Measurements from ENCODE around the gene DAB1. TPM values are rescaled to one million over a fixed set of nuclear protein-coding genes. Genes with fewer than 3 reads are reported as not detected.

Gene DAB1
- polyA plus RNA-seq, 3 donors, result not detected

DNA sequence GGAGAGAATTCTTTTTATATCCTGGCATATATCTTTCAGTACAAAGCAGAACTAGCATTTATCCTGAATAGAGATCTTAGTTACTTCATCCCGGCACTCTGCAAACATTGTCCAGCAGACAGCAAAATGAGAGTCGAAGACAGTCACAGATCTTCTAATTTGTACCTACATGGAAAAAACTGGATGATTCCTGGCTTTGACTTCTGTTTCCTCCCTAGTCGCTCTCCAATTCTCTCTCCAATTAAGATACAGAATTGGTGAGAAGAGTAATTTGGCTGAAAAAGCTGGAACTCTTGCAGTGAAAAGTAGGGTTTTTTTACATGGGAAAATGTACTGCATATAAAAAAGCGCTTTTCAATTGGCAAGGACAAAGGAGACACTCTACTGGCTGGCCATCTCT is 307.0 kb downstream of the DAB1 start:
- H3K9ac ChIP-seq (ENCODE audit: insufficient read depth, low read length, poor library complexity, severe bottlenecking), result no peak overlapping the region
- WGBS (ENCODE audit: insufficient coverage), result 86% methylated on average over 1 of the region's 4 CpGs

DNA sequence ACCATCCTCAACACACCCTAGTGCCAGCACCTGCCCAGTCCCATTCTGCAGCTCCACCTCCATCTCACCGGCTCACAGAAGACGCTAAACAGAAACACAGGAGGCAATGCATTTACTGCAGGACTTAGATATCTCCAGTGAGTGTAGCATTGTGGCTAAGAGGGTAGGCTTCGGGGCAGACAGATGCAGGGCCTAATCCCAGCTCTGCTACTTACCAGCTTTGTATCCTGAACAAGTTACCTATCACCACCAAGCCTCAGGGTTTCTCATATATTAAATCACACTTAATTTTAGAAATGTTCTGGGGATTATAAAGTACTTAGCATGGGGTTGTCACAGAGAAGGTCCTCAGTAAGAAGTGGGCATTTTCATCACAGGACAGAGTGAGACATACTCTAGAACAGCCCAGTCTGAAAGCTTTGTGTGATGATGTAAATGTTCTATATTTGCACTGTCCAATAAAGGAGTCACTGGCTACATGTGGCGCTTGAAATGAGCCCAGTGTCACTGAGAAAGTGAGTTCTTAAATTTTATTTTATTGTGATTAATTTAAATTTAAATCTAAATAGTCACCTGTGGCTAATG is 308.7 kb downstream of the DAB1 start:
- H4K20me1 ChIP-seq (ENCODE audit: insufficient read depth, low read length), result no peaks in the 10 kb centered on the region
- H3K27me3 ChIP-seq (ENCODE audit: control insufficient read depth in 2 of 2, insufficient read depth in 2 of 2, low read length in 2 of 2), result no peaks in the 10 kb centered on the region
- no peak overlapping the region for H3K4me2 ChIP-seq (replicated peaks; ENCODE audit: extremely low read depth, low read length, poor library complexity, severe bottlenecking)
- Mint-ChIP-seq H3K36me3 (no peaks in the 10 kb centered on the region), H3K27me3 (ENCODE audit: low read depth in 3 of 3) (peaks cover 0 to 3% (median 2%) of the 10 kb centered on the region in 3 donors), H3K9me3 (peaks cover 0 to 1% (median 0%) of the 10 kb centered on the region in 7 donors), H3K27ac (no peak overlapping the region), H3K4me1 (no peaks in the 10 kb centered on the region), H3K4me3 (no peak overlapping the region)
- H3K9me3 ChIP-seq (replicated peaks in 1 of 2; ENCODE audit: control insufficient read depth in 1 of 2, insufficient read depth in 1 of 2, low read length in 2 of 2), result no peaks in the 10 kb centered on the region
- no peaks in the 10 kb centered on the region for H3K79me2 ChIP-seq (ENCODE audit: insufficient read depth, low read length)
- no peaks in the 10 kb centered on the region for H3K36me3 ChIP-seq (replicated peaks in 1 of 2; ENCODE audit: control insufficient read depth in 1 of 2, insufficient read depth in 2 of 2, low read length in 2 of 2)
- no peak overlapping the region for H3K9ac ChIP-seq (ENCODE audit: insufficient read depth, low read length, poor library complexity, severe bottlenecking)
- TF ChIP-seq, protein P1, sequence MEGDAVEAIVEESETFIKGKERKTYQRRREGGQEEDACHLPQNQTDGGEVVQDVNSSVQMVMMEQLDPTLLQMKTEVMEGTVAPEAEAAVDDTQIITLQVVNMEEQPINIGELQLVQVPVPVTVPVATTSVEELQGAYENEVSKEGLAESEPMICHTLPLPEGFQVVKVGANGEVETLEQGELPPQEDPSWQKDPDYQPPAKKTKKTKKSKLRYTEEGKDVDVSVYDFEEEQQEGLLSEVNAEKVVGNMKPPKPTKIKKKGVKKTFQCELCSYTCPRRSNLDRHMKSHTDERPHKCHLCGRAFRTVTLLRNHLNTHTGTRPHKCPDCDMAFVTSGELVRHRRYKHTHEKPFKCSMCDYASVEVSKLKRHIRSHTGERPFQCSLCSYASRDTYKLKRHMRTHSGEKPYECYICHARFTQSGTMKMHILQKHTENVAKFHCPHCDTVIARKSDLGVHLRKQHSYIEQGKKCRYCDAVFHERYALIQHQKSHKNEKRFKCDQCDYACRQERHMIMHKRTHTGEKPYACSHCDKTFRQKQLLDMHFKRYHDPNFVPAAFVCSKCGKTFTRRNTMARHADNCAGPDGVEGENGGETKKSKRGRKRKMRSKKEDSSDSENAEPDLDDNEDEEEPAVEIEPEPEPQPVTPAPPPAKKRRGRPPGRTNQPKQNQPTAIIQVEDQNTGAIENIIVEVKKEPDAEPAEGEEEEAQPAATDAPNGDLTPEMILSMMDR (IDR thresholded peaks at IDR 0.05), result no peak
- no peak overlapping the region for H3K27ac ChIP-seq (ENCODE audit: low read depth in 1 of 2, low read length in 2 of 2)
- DNase-seq, result no peak
- WGBS (ENCODE audit: insufficient coverage), result no CpG with 5 or more reads among the region's 4 CpGs
- no peak overlapping the region for H2AFZ ChIP-seq (ENCODE audit: insufficient read depth, low read depth, low read length, poor library complexity, severe bottlenecking)
- no peaks in the 10 kb centered on the region for H3K4me1 ChIP-seq (ENCODE audit: control insufficient read depth in 1 of 2, insufficient read depth in 2 of 2, low read length in 2 of 2)
- no peak overlapping the region for H3K4me3 ChIP-seq (replicated peaks in 1 of 3; ENCODE audit: low read depth in 2 of 3, low read length in 3 of 3)
- intact Hi-C loops (cut with micrococcal nuclease), result no loop called here

More for the DNA sequence above, 307.0 kb downstream of the DAB1 start:
- peaks cover 2 to 3% (median 3%) of the 10 kb centered on the region in 3 donors for H3K27me3 Mint-ChIP-seq (ENCODE audit: low read depth in 3 of 3)
- Histone ChIP-seq H2AFZ (ENCODE audit: insufficient read depth, low read depth, low read length, poor library complexity, severe bottlenecking) (no peak overlapping the region), H3K27ac (ENCODE audit: low read depth in 1 of 2, low read length in 2 of 2) (no peak overlapping the region), H3K36me3 (replicated peaks in 1 of 2; ENCODE audit: control insufficient read depth in 1 of 2, insufficient read depth in 2 of 2, low read length in 2 of 2) (no peaks in the 10 kb centered on the region), H3K4me2 (replicated peaks; ENCODE audit: extremely low read depth, low read length, poor library complexity, severe bottlenecking) (no peak overlapping the region), H3K79me2 (ENCODE audit: insufficient read depth, low read length) (no peaks in the 10 kb centered on the region), H3K27me3 (ENCODE audit: control insufficient read depth in 2 of 2, insufficient read depth in 2 of 2, low read length in 2 of 2) (no peaks in the 10 kb centered on the region), H3K4me1 (ENCODE audit: control insufficient read depth in 1 of 2, insufficient read depth in 2 of 2, low read length in 2 of 2) (no peaks in the 10 kb centered on the region), H4K20me1 (ENCODE audit: insufficient read depth, low read length) (no peaks in the 10 kb centered on the region), H3K9me3 (replicated peaks in 1 of 2; ENCODE audit: control insufficient read depth in 1 of 2, insufficient read depth in 1 of 2, low read length in 2 of 2) (no peaks in the 10 kb centered on the region), H3K4me3 (replicated peaks in 1 of 3; ENCODE audit: low read depth in 2 of 3, low read length in 3 of 3) (no peak overlapping the region)
- intact Hi-C loops (cut with micrococcal nuclease), result no loop called here
- TF ChIP-seq, protein P1 (IDR thresholded peaks at IDR 0.05), result no peak
- peaks cover 0 to 1% (median 0%) of the 10 kb centered on the region in 7 donors for H3K9me3 Mint-ChIP-seq
- H3K36me3 Mint-ChIP-seq, result no peaks in the 10 kb centered on the region
- no peak overlapping the region for H3K4me3 Mint-ChIP-seq
- H3K27ac Mint-ChIP-seq, result no peak overlapping the region
- no peaks in the 10 kb centered on the region for H3K4me1 Mint-ChIP-seq
- no peak for DNase-seq

Data from CD14-positive monocyte (primary cell).